ENCODE measurements around the gene KCNQ4. TPM values are rescaled to one million over a fixed set of nuclear protein-coding genes. Genes with fewer than 3 reads are reported as not detected.

KCNQ4 gene
- total and polyA plus RNA-seq, 2 donors (not counting 3 experiments of a cell fraction or from before 2014, with no cell fraction given), result 0.06 to 0.07 TPM

- Histone ChIP-seq H3K4me2 (ENCODE audit: insufficient read depth, low read length) (no peak overlapping the region), H3K9me3 (replicated peaks; ENCODE audit: control insufficient read depth, insufficient read depth, low read length) (peaks cover 2% of the 10 kb centered on the region), H3K4me3 (replicated peaks in 1 of 3; ENCODE audit: insufficient read depth in 1 of 3, low read depth in 1 of 3, low read length in 3 of 3) (no peak overlapping the region), H3K79me2 (ENCODE audit: control insufficient read depth, insufficient read depth, low read length) (no peaks in the 10 kb centered on the region), H3K9ac (replicated peaks; ENCODE audit: extremely low read depth, insufficient read depth, low read length) (no peak overlapping the region), H3K36me3 (ENCODE audit: control insufficient read depth in 2 of 2, extremely low read depth in 1 of 2, insufficient read depth in 2 of 2, low read length in 2 of 2) (no peaks in the 10 kb centered on the region), H3K4me1 (ENCODE audit: control insufficient read depth, extremely low read depth, insufficient read depth, low read length) (peaks cover 11% of the 10 kb centered on the region), H3K9me1 (replicated peaks; ENCODE audit: control insufficient read depth, extremely low read depth, insufficient read depth, low read length) (no peaks in the 10 kb centered on the region), H2AFZ (ENCODE audit: low read depth, low read length) (no peak overlapping the region), H3K27ac (ENCODE audit: insufficient read depth, low read depth, low read length) (no peak overlapping the region), H3K27me3 (ENCODE audit: control insufficient read depth in 2 of 2, insufficient read depth in 2 of 2, low read length in 2 of 2) (peaks cover 28 to 34% of the 10 kb centered on the region in 2 experiments), H4K20me1 (replicated peaks; ENCODE audit: control insufficient read depth, extremely low read depth, insufficient read depth, low read length) (no peaks in the 10 kb centered on the region)
- DNase-seq (ENCODE audit: low read depth, low spot score) (no peak), FAIRE-seq (no peak)
- CTCF ChIA-PET, result interaction anchor here (1.3 to 23.4 kb wide), 3 partner anchors 72 to 137 kb away, joined by 3 to 898 read pairs (median 6); no protein-coding TSS in a partner anchor
- POLR2A ChIA-PET, result no interaction called here
- BruUV-seq (replicated peaks), result no TSS peak
- TF ChIP-seq POLR2AphosphoS5 (IDR thresholded peaks at IDR 0.05; ENCODE audit: insufficient read depth, low read depth, low read length), result no peak
- dilution Hi-C loops (cut with MboI; ENCODE audit: extremely low pct_ligation_motif_present, low sequenced_read_pairs), result no loop called here
- intact Hi-C loops (cut with micrococcal nuclease), result loop anchor here (5.0 kb wide), 3 partner anchors 154 to 276 kb away; partner anchors contain the start of genes NFYC and RIMS3
Measured at GRCh38 chr1:40845895-40846294, 62.3 kb downstream of the KCNQ4 start.

- Histone ChIP-seq H3K4me2 (ENCODE audit: insufficient read depth, low read length) (no peak overlapping the region), H3K9me3 (replicated peaks; ENCODE audit: control insufficient read depth, insufficient read depth, low read length) (peaks cover 2% of the 10 kb centered on the region), H2AFZ (ENCODE audit: low read depth, low read length) (no peak overlapping the region), H3K27me3 (ENCODE audit: control insufficient read depth in 2 of 2, insufficient read depth in 2 of 2, low read length in 2 of 2) (peaks cover 26 to 30% of the 10 kb centered on the region in 2 experiments), H3K4me1 (ENCODE audit: control insufficient read depth, extremely low read depth, insufficient read depth, low read length) (peaks cover 3% of the 10 kb centered on the region), H4K20me1 (replicated peaks; ENCODE audit: control insufficient read depth, extremely low read depth, insufficient read depth, low read length) (no peaks in the 10 kb centered on the region), H3K27ac (ENCODE audit: insufficient read depth, low read depth, low read length) (no peak overlapping the region), H3K9me1 (replicated peaks; ENCODE audit: control insufficient read depth, extremely low read depth, insufficient read depth, low read length) (no peaks in the 10 kb centered on the region), H3K4me3 (replicated peaks in 1 of 3; ENCODE audit: insufficient read depth in 1 of 3, low read depth in 1 of 3, low read length in 3 of 3) (no peak overlapping the region), H3K9ac (replicated peaks; ENCODE audit: extremely low read depth, insufficient read depth, low read length) (no peak overlapping the region), H3K79me2 (ENCODE audit: control insufficient read depth, insufficient read depth, low read length) (no peaks in the 10 kb centered on the region), H3K36me3 (ENCODE audit: control insufficient read depth in 2 of 2, extremely low read depth in 1 of 2, insufficient read depth in 2 of 2, low read length in 2 of 2) (no peaks in the 10 kb centered on the region)
- POLR2A ChIA-PET, result no interaction called here
- FAIRE-seq (no peak), DNase-seq (ENCODE audit: low read depth, low spot score) (peak; percentile 28)
- CTCF ChIA-PET, result interaction anchor here (0.9 to 23.4 kb wide), 5 partner anchors 14 to 216 kb away, joined by 3 to 898 read pairs (median 3); no protein-coding TSS in a partner anchor
- BruUV-seq (replicated peaks), result no TSS peak
- intact Hi-C loops (cut with micrococcal nuclease), result loop anchor here (5.0 kb wide), 3 partner anchors 155 to 275 kb away; partner anchors contain the start of genes NFYC and RIMS3
- dilution Hi-C loops (cut with MboI; ENCODE audit: extremely low pct_ligation_motif_present, low sequenced_read_pairs), result no loop called here
- TF ChIP-seq FOS (IDR thresholded peaks at IDR 0.05; ENCODE audit: borderline replicate concordance, insufficient read depth, low read length), result no peak
Measured at GRCh38 chr1:40847023-40847745, 63.6 kb downstream of the KCNQ4 start.
